ENCODE measurements around the gene ECPAS.
"Not testable (repeated sequence)": the region's sequence is repeated elsewhere in the genome, so short reads cannot be mapped to it uniquely, and the experiment has no call there.

The ECPAS gene, protein sequence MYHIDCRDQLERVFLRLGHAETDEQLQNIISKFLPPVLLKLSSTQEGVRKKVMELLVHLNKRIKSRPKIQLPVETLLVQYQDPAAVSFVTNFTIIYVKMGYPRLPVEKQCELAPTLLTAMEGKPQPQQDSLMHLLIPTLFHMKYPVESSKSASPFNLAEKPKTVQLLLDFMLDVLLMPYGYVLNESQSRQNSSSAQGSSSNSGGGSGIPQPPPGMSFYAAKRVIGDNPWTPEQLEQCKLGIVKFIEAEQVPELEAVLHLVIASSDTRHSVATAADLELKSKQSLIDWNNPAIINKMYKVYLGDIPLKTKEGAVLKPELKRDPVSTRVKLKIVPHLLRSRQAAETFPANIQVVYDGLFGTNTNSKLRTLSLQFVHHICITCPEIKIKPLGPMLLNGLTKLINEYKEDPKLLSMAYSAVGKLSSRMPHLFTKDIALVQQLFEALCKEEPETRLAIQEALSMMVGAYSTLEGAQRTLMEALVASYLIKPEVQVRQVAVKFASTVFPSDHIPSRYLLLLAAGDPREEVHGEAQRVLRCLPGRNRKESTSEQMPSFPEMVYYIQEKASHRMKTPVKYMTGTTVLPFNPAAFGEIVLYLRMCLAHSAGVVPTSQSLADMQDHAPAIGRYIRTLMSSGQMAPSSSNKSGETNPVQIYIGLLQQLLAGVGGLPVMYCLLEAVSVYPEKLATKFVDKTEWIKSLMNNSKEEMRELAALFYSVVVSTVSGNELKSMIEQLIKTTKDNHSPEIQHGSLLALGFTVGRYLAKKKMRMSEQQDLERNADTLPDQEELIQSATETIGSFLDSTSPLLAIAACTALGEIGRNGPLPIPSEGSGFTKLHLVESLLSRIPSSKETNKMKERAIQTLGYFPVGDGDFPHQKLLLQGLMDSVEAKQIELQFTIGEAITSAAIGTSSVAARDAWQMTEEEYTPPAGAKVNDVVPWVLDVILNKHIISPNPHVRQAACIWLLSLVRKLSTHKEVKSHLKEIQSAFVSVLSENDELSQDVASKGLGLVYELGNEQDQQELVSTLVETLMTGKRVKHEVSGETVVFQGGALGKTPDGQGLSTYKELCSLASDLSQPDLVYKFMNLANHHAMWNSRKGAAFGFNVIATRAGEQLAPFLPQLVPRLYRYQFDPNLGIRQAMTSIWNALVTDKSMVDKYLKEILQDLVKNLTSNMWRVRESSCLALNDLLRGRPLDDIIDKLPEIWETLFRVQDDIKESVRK (N-terminal part only)

DNA sequence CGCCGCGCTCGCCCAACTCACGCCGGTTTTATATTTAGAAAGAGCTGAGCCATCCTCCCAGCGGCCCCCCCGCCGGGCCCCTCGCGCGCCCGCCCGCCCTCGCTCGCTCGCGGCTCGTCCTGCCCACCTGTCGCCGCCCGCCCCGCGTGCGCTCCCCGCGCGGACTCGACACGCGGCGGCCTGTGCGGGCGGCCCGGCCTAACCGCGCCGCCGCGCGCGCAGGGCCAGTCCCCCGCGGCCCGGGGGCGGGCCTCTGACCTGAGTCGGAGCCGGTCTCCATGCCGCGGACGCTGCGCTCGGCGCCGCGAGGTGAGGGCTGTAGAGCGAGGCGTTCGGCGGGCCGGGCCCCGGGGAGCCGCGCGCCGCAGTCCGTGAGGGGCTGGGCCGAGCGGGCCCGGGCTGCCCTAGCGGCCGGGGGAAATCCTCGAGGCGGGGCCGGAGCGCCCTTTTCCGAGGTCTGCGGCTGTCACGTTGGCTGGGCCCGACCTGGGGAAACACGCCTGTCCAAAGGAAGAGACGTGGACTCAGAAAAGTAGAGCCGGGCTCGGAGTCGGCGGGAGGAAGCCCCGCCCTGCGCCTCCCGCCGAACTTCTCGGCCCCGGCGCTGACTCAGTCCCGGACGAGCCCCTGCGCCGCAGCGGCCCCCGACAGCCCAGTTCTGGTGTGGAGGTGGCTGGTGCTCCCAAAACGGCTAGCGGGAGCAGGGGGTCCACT, at the start of gene ECPAS:
Gene ECPAS (minus strand): TSS at position 526 of the 714 bp plus-strand sequence. CDS start 11,465 bp downstream, outside the sequence.
- H3K27me3 Mint-ChIP-seq = no peaks in the 10 kb centered on the region
- peaks cover 32% of the 10 kb centered on the region for H3K4me1 Mint-ChIP-seq
- H3K27ac Mint-ChIP-seq = peak within 1 kb of the TSS; percentile 57
- peak within 1 kb of the TSS; percentile 85 for H3K4me3 Mint-ChIP-seq
- no peaks in the 10 kb centered on the region for H3K9me3 Mint-ChIP-seq
- peaks cover 4% of the 10 kb centered on the region for H3K36me3 Mint-ChIP-seq

DNA sequence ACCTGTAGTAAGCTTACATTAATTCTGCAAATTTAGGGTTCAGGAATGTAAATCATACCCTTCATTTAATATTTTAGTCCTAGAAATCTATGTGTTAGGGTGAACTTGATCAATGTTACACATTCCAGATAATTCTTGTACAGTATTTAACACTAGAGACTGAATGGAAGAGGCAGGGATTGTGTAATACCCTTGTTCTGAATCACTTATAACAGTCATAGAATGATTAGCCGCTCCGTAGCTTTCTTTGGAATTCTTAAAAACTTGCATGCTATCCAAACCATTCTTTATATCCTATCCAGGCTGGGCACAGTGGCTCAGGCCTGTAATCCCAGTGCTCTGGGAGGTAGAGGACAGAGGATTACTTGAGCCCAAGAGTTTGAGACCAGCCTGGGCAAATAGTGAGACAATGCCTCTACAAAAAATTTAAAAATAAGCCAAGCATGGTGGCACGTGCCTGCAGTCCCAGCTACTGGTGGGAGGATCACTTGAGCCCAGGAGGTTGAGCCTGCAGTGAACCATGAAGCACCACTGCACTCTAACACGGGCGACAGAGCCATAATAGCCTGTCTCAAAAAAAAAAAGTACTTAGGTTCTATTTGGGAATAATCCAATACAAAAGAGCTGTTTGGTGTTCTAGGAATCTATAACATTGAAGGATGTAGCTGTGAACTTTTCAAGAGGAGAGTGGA, 49.1 kb upstream of the ECPAS start:
- Mint-ChIP-seq H3K27ac (no peak overlapping the region), H3K9me3 (no peaks in the 10 kb centered on the region), H3K27me3 (no peaks in the 10 kb centered on the region), H3K36me3 (peaks cover 50% of the 10 kb centered on the region), H3K4me1 (no peaks in the 10 kb centered on the region), H3K4me3 (no peak overlapping the region)

DNA sequence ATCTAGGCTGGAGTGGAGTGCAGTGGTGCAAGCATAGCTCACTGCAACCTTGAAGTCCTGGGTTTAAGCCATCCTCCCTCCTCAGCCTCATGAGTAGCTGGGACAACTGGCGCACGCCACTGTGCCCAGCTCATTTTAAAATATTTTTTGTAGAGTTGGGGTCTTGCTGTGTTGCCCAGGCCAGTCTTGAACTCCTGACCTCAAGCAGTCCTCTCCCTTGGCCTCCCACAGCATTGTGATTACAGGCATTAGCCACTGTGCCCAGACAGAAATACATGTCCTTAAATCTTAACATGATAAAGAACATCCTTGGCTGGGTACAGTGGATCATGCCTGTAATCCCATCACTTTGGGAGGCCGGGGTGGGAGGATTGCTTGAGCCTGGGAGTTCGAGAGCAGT, 47.5 kb upstream of the ECPAS start:
- no peaks in the 10 kb centered on the region for H3K27me3 Mint-ChIP-seq
- H3K36me3 Mint-ChIP-seq = peaks cover 46% of the 10 kb centered on the region
- H3K4me3 Mint-ChIP-seq = no peak overlapping the region
- H3K4me1 Mint-ChIP-seq = no peaks in the 10 kb centered on the region
- H3K27ac Mint-ChIP-seq = no peak overlapping the region
- no peaks in the 10 kb centered on the region for H3K9me3 Mint-ChIP-seq

DNA sequence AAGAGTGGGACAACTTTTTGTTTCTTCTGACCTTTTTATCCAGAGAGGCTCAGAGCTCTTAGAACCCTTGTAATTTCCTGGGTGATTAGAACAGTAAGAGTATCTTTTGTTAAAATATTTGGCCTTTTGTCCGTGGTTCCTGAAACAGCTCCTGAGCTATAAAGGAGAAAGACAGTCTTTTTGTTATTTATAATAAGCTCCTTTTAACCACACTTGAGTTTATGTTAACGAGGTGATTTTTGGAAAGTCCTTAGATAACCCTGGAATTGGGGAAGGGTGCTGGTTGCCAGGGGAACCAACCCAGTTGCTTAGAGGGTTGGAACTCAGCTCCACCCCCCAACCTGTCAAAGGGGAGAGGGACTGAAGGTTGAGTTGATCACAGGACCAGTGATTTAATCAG, 45.6 kb upstream of the ECPAS start:
- H3K36me3 Mint-ChIP-seq = peaks cover 41% of the 10 kb centered on the region
- no peak overlapping the region for H3K4me3 Mint-ChIP-seq

DNA sequence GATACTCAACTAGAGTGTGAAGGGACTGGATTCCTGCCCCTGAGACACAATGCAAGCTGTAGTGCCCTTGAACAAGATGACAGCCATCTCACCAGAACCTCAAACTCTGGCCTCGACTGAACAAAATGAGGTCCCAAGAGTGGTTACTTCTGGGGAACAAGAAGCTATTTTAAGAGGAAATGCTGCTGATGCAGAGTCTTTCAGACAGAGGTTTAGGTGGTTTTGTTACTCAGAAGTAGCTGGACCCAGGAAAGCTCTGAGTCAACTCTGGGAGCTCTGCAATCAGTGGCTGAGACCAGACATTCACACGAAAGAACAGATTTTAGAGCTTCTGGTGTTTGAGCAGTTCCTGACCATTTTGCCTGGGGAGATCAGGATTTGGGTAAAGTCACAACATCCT, 43.2 kb upstream of the ECPAS start:
- Mint-ChIP-seq H3K4me1 (peaks cover 23% of the 10 kb centered on the region), H3K9me3 (no peaks in the 10 kb centered on the region), H3K27me3 (no peaks in the 10 kb centered on the region), H3K36me3 (peaks cover 21% of the 10 kb centered on the region), H3K27ac (no peak overlapping the region), H3K4me3 (no peak overlapping the region)

More for the DNA sequence above, 45.6 kb upstream of the ECPAS start:
- Mint-ChIP-seq H3K27ac (no peak overlapping the region), H3K4me1 (peaks cover 14% of the 10 kb centered on the region), H3K27me3 (no peaks in the 10 kb centered on the region), H3K9me3 (no peaks in the 10 kb centered on the region)

DNA sequence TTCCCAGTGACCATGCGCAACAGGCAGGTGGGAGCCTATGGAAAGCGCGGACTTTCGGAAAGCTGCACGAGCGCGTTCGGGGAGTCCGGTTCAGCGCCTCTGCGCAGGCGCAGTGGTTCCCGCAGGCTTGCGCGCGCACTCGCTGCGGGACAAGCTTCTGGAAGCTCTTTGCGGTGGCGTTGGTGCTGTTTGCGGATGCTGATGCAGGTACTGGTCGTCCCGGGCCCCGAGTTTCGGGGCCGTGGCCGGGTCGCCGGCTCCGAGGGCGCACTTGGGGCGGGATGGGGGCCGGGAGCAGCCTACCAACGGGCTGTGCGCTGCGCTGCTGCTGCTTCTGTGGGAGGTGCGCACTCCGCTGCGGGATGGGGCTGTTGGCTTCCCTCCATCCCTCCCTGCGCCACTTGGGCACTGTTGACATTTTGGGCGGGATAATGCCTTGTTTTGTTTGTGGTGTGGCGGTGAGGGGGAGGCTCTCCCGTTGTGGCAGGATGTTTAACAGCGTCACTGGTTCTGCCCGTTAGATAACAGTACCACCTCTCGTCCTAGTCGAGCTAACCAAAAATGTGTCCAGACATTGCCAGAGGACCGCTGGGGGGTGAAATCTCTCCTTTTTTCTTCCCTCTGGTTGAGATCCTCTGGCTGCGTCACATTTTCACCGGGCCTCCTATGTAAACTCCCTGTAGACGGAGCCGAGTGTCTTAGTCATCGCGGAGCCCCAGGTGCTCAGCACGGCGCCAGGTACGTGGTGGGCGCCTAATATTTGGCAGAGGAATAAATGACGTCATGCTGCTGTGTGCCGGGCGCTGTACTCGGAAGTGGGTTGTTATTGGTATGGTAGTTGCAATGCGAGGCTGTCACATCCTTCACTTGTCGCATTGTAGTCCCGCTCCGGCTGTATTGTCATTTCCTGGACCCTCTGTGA, 41.1 kb upstream of the ECPAS start, which contains the start of gene ZNF483:
Gene ZNF483 (plus strand): TSS at position 124 of the 922 bp plus-strand sequence. CDS start 2,217 bp downstream, outside the sequence.
- Mint-ChIP-seq H3K36me3 (peaks cover 13% of the 10 kb centered on the region), H3K4me3 (peak within 1 kb of the TSS; percentile 86), H3K27ac (peak within 1 kb of the TSS; percentile 42), H3K4me1 (peaks cover 23% of the 10 kb centered on the region), H3K27me3 (no peaks in the 10 kb centered on the region), H3K9me3 (no peaks in the 10 kb centered on the region)

DNA sequence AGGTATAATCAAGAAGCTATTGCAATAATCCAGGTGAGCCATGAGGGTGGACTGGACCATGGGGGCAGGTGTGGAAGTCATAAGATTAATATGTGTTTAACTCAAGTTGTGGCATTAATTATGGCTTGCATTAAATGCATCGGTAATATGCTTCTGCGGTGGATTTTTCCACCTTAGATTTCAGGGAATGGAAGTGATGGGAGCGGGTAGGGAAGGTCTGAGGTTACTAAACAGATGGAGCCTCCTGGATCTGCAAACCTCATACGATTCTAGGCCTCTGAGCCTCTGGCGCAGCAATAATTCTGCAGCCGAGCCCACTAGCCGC, 40.5 kb upstream of the ECPAS start:
- H3K36me3 Mint-ChIP-seq = peaks cover 13% of the 10 kb centered on the region
- no peaks in the 10 kb centered on the region for H3K9me3 Mint-ChIP-seq
- no peak overlapping the region for H3K27ac Mint-ChIP-seq
- peaks cover 23% of the 10 kb centered on the region for H3K4me1 Mint-ChIP-seq
- peak overlapping the region; percentile 86 for H3K4me3 Mint-ChIP-seq
- H3K27me3 Mint-ChIP-seq = no peaks in the 10 kb centered on the region

DNA sequence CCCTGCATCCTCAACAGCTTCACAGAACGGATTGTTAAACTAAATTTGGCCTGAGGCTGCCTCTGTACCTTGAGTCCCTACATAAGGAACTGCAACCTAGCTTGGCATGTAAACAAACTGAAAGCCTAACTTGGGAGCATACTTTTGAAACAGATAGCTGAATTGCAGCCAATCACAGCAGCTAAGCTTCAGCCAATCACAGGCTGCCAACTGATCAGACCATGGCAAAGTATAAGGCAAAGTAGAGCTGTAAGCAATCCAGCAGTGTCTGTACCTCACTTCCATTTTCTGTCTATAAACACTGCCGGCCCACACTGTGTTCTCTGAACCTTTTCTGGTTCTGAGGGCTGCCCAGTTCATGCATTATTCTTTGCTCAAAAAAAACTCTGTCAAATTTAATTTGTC, 31.9 kb upstream of the ECPAS start:
- H3K4me3 Mint-ChIP-seq = no peak overlapping the region
- H3K27me3 Mint-ChIP-seq = peaks cover 3% of the 10 kb centered on the region
- H3K4me1 Mint-ChIP-seq = no peaks in the 10 kb centered on the region
- H3K27ac Mint-ChIP-seq = no peak overlapping the region
- peaks cover 2% of the 10 kb centered on the region for H3K36me3 Mint-ChIP-seq
- peaks cover under 1% of the 10 kb centered on the region for H3K9me3 Mint-ChIP-seq

DNA sequence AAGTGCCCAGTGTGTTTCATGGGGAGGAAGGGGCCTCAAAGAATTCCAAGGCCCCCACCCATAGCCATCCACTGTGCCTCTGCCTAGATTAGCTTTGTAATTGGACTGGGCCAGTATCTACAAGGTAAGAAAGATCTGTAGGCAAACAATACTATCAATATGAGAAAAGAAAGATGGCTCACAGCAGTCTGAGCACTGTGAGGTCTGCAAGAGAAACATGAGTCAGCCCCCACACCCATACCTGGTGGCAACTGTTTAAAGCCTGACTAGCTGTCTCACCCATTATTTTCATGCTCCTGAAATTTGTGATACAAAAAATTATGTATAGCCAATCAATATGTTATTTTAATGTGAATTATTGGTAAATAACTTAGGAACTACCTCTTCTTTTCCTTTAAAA, 30.8 kb upstream of the ECPAS start:
- no peak overlapping the region for H3K4me3 Mint-ChIP-seq
- H3K36me3 Mint-ChIP-seq = peaks cover 3% of the 10 kb centered on the region
- no peak overlapping the region for H3K27ac Mint-ChIP-seq
- H3K27me3 Mint-ChIP-seq = peaks cover 5% of the 10 kb centered on the region
- peaks cover 6% of the 10 kb centered on the region for H3K9me3 Mint-ChIP-seq
- H3K4me1 Mint-ChIP-seq = no peaks in the 10 kb centered on the region

DNA sequence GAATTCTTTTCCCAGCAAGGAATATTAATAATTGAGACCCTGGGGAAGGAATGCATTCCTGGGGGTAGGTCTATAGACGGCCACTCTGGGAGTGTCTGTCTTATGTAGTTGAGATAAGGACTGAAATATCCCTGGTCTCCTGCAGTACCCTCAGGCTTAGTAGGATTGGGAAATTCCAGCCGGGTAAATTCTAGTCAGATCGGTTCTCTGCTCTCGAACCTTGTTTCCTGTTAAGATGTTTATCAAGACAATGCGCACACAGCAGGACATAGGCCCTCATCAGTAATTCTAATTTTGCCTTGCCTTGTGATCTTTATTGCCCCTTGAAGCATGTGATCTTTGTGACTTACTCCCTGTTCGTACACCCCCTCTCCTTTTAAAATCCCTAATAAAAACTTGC, 27.4 kb upstream of the ECPAS start:
- not testable (repeated sequence) for H3K4me1 Mint-ChIP-seq, H3K27me3 Mint-ChIP-seq, H3K36me3 Mint-ChIP-seq, H3K27ac Mint-ChIP-seq, H3K4me3 Mint-ChIP-seq, H3K9me3 Mint-ChIP-seq

DNA sequence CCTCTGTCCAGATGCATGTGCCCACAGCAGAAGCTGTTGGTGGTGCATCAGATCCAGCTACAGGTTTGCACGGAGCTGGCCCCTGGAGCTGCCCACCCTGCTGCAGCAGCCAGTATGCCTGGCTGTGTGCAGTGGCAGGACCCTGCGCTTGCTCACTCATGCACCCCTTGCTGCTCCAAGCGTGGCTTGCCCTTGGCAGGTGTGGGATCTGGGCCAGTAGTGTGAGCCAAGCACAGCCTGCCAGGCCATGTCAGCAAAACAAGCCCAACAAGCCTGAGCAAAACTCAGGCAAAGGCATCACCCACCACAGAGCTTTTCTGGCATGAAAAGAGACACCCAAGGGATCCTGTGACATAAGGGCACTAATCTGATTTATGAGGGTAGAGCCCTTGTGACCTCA, 18.3 kb upstream of the ECPAS start:
- Mint-ChIP-seq H3K4me1 (peaks cover 4% of the 10 kb centered on the region), H3K27ac (no peak overlapping the region), H3K27me3 (no peaks in the 10 kb centered on the region), H3K4me3 (no peak overlapping the region), H3K36me3 (no peaks in the 10 kb centered on the region), H3K9me3 (no peaks in the 10 kb centered on the region)

DNA sequence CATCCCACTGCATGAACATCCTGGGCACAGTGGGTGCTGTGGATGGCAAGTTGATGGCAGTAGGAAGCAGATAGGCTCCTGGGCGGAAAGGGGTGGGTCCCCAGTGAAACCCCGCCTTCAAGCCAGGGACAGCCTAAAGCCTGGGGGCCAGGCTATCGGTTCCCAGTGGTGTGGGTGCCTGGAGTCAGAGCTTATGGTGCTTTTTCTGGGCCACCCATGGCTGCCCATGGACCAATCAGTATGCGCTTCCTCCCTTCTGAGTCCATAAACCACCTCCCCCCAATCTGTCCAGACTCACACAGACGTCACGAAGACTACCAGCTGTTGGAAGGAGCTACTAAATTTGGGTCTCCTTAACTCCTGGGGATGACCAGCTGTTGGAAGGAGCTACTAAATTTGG, 17.5 kb upstream of the ECPAS start:
- H3K36me3 Mint-ChIP-seq = no peaks in the 10 kb centered on the region
- no peak overlapping the region for H3K4me3 Mint-ChIP-seq
- no peaks in the 10 kb centered on the region for H3K9me3 Mint-ChIP-seq
- peaks cover 4% of the 10 kb centered on the region for H3K4me1 Mint-ChIP-seq
- H3K27me3 Mint-ChIP-seq = no peaks in the 10 kb centered on the region
- H3K27ac Mint-ChIP-seq = no peak overlapping the region

DNA sequence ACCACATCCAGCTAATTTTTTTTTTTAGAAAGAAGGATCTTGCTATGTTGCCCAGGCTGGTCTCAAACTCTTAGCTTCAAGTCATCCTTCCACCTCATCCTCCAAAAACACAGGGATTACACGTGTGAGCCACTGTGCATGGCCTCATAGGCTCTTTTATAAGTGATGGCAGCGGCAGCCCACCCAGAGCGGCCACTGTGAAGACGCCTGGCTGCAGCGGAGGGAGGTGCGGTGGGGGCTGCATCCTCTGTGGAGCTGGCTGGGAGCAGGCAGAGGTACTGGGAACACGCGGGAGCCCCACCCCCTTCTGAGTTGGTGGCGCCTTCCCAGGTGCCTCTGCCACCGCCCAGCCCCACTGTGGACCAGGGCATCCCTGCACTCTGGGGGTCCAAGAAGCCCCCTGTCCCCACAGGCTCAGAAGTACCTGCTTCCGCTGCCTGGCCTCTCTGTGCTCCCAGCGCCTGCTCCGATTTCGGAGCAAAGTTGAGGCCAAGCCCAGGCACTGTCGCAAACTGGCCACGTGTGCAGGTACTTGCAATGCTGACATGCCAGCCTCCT, 16.9 kb upstream of the ECPAS start:
- Mint-ChIP-seq H3K9me3 (no peaks in the 10 kb centered on the region), H3K36me3 (no peaks in the 10 kb centered on the region), H3K27ac (no peak overlapping the region), H3K4me3 (no peak overlapping the region), H3K27me3 (no peaks in the 10 kb centered on the region), H3K4me1 (peaks cover 4% of the 10 kb centered on the region)

All from activated naive CD4-positive, alpha-beta T cell treated with anti-CD3 and anti-CD28 coated beads, Interleukin-2, amount 50 U/mL, for 24 hours (primary cell).